ENCODE results near the gene ZNF525.

DNA sequence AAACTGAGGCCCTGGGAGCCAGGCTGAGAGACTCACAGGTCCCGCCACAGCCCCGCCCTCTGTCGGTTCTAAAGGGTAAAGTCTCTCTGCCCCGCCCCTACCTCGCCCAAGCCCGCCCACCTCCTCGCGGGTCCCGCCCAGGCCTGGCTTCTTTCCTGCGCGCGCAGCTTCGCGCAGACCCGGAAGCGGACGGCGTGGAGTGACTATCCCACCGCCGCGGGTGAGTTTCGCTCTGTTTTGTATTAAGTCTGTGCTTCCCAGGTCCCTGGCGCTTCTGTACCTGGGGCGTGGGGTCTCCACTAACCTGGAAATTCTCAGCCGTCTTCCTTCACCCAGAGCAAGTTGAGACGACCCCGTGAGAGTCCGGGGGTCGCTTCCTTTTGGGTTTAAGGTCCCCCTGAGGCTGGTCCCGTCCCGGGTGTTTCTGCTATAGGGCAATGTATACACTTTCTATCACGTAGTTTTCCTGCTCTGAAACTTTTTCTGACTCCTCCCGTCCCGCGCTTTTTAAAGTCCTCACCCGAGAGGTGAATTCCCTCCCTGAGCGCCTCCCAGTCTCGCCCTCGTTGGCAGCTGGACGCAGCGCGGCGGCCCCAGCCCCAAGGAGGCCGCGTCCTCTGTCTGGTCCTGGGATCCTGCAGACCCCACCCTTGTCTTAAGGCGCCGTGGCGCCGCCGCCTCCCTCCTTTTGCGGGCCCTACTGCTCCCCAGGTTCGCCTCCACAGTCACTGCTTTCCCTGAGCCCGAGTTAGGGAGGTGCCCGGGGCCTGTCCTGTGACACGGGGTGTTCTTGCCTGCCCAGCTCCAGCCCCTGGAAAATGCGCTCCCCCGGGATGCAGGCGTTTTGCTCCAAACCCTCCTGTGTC lies 29.7 kb downstream of the ZNF525 start, which contains the start of gene ZNF765:
- TF ChIP-seq ZNF274 (IDR thresholded peaks at IDR 0.05; ENCODE audit: low read depth, low read length) (no peak), YY1 (IDR thresholded peaks at IDR 0.05; ENCODE audit: insufficient read depth, insufficient read length) (no peak)
